SKM-1 (cell line): ENCODE results near the gene TLK1.

Experiments used
- DNase-seq: peaks from one replicate; lab custom pipeline; 2025; ENCODE audit not compliant: unreplicated experiment; lab: John Stamatoyannopoulos, UW

The TLK1 gene

GRCh38 chr2:171169839-171170238, 9.1 kb upstream of the TLK1 start:
- DNase-seq: no peak

- DNase-seq: no peak
Observed at GRCh38 chr2:171169333-171169732, 8.6 kb upstream of the TLK1 start.

GRCh38 chr2:171167352-171167997, 6.8 kb upstream of the TLK1 start:
- DNase-seq: no peak

- no peak for DNase-seq
Observed at GRCh38 chr2:171166328-171166983, 5.8 kb upstream of the TLK1 start.

GRCh38 chr2:171165967-171166327, 5.3 kb upstream of the TLK1 start:
- DNase-seq: no peak

- no peak for DNase-seq
Observed at GRCh38 chr2:171163261-171163660, 2.6 kb upstream of the TLK1 start.

- DNase-seq: peak; percentile 19
Observed at GRCh38 chr2:171162522-171163197, 2.0 kb upstream of the TLK1 start.

- peak; percentile 75 for DNase-seq
Observed at GRCh38 chr2:171160956-171161740, 455 bp upstream of the TLK1 start.

- DNase-seq: no peak
Observed at GRCh38 chr2:171159372-171160118, 1.1 kb downstream of the TLK1 start.

- DNase-seq: peak; percentile 16
Observed at GRCh38 chr2:171158790-171159371, 1.8 kb downstream of the TLK1 start.

GRCh38 chr2:171158036-171158789, 2.5 kb downstream of the TLK1 start:
- DNase-seq: no peak

GRCh38 chr2:171157109-171157500, 3.6 kb downstream of the TLK1 start:
- DNase-seq: no peak

- peak; percentile 8 for DNase-seq
Observed at GRCh38 chr2:171154348-171154747, 6.3 kb downstream of the TLK1 start.

- no peak for DNase-seq
Observed at GRCh38 chr2:171150694-171151285, 9.9 kb downstream of the TLK1 start.

GRCh38 chr2:171149986-171150693, 10.6 kb downstream of the TLK1 start:
- no peak for DNase-seq

- DNase-seq: no peak
Observed at GRCh38 chr2:171149171-171149938, 11.3 kb downstream of the TLK1 start.

- DNase-seq: no peak
Observed at GRCh38 chr2:171147081-171147480, 13.6 kb downstream of the TLK1 start.

GRCh38 chr2:171146633-171147032, 14.1 kb downstream of the TLK1 start:
- DNase-seq: peak; percentile 79
